Fibroblast of lung (primary cell): Measurements from ENCODE around the gene WNT5B. TPM values are rescaled to one million over a fixed set of nuclear protein-coding genes. Genes with fewer than 3 reads are reported as not detected.
A peak's percentile ranks its signal among the peaks of the same experiment; 100 is the strongest.

Source experiments
- DNase-seq, 2 donors: peaks; one replicate each; pipeline versions ENCODE4 v3.0.0 to v3.0.0-alpha.2; 2010; ENCODE audit warnings: low read depth in 2 of 2
- H2AFZ ChIP-seq: 2 replicates; pipeline ENCODE4 v1.5.1; 2012; ENCODE audit warnings: low read length, control low read depth, inconsistent platforms
- H3K27ac ChIP-seq: 2 replicates; pipeline ENCODE4 v1.5.1; 2011; ENCODE audit warnings: low read length, control low read depth; ENCODE audit not compliant: insufficient read depth
- H3K27me3 ChIP-seq: 2 replicates; pipeline ENCODE4 v1.5.1; 2011; ENCODE audit warnings: mild to moderate bottlenecking, low read length; ENCODE audit not compliant: control insufficient read depth, insufficient read depth
- H3K36me3 ChIP-seq: 2 replicates; pipeline ENCODE4 v1.5.1; 2011; ENCODE audit warnings: low read length; ENCODE audit not compliant: control insufficient read depth, insufficient read depth
- H3K4me1 ChIP-seq: 2 replicates; pipeline ENCODE4 v1.5.1; 2011; ENCODE audit warnings: low read length; ENCODE audit not compliant: control insufficient read depth, insufficient read depth; ENCODE audit errors: extremely low read depth
- H3K4me2 ChIP-seq: 2 replicates; pipeline ENCODE4 v1.5.1; 2011; ENCODE audit warnings: low read length, control low read depth; ENCODE audit not compliant: insufficient read depth; ENCODE audit errors: extremely low read depth
- H3K4me3 ChIP-seq, 4 experiments: fragments of 200-600 bp in 1 of 4; sonication (generic) in 1 of 4; replicated peaks in 1 of 4; 2 replicates each; pipeline ENCODE4 v1.5.1; 2011 to 2016; ENCODE audit warnings: low read length in 4 of 4, low read depth in 3 of 4, mild to moderate bottlenecking in 3 of 4, control low read depth in 2 of 4, inconsistent platforms in 1 of 4, mixed read lengths in 1 of 4; ENCODE audit not compliant: insufficient read depth in 1 of 4; ENCODE audit errors: control extremely low read depth in 1 of 4
- H3K79me2 ChIP-seq: 2 replicates; pipeline ENCODE4 v1.5.1; 2012; ENCODE audit warnings: mild to moderate bottlenecking, low read length, inconsistent platforms; ENCODE audit not compliant: control insufficient read depth, insufficient read depth
- H3K9ac ChIP-seq: 2 replicates; pipeline ENCODE4 v1.5.1; 2011; ENCODE audit warnings: mild to moderate bottlenecking, low read length, control low read depth; ENCODE audit not compliant: insufficient read depth
- H3K9me3 ChIP-seq: 2 replicates; pipeline ENCODE4 v1.5.1; 2012; ENCODE audit warnings: low read depth, low read length; ENCODE audit not compliant: control insufficient read depth, insufficient read depth
- H4K20me1 ChIP-seq: 2 replicates; pipeline ENCODE4 v1.5.1; 2011; ENCODE audit warnings: low read length; ENCODE audit not compliant: control insufficient read depth, insufficient read depth; ENCODE audit errors: extremely low read depth
- EZH2 ChIP-seq: IDR thresholded peaks from 2 replicates; pipeline ENCODE4 v1.5.1; 2012; ENCODE audit warnings: low read length, control low read depth, mild to moderate bottlenecking; ENCODE audit errors: missing control alignments
- polyA plus RNA-seq, 2 donors: library from polyadenylated mRNA; depleted of rRNA in 1 of 2; stranded (reverse) in 1 of 2; unstranded in 1 of 2; fragments of >200 nt; gene quantifications; 2 replicates each; pipeline ENCODE4 v1.2.1, GENCODE V29; 2011 to 2012; ENCODE audit warnings: missing spikeins in 1 of 2
- total RNA-seq: library from RNA; depleted of rRNA; stranded (reverse); fragments of >200 nt; gene quantifications from 2 replicates; pipeline ENCODE4 v1.2.1, GENCODE V29; 2014
- TF ChIP-seq, protein P1 (sequence below), 2 donors: IDR thresholded peaks in 1 of 2; conservative IDR thresholded peaks in 1 of 2; 1 replicate in 1 of 2; 2 replicates in 1 of 2; pipeline ENCODE4 v1.5.1; 2011 to 2012; ENCODE audit warnings: low read length in 2 of 2, control low read depth in 1 of 2, inconsistent platforms in 1 of 2, low read depth in 1 of 2, mild to moderate bottlenecking in 1 of 2

The WNT5B gene
- total and polyA plus RNA-seq, 2 donors (not counting 1 experiment from before 2014, with no cell fraction given), result 46.9 to 105 TPM

- Histone ChIP-seq H3K9me3 (no peaks in the 10 kb centered on the region), H3K27ac (no peak overlapping the region), H3K4me3 (no peak overlapping the region), H4K20me1 (no peaks in the 10 kb centered on the region), H3K79me2 (peaks cover 74% of the 10 kb centered on the region), H2AFZ (no peak overlapping the region), H3K27me3 (no peaks in the 10 kb centered on the region), H3K4me1 (peaks cover 18% of the 10 kb centered on the region), H3K9ac (no peak overlapping the region), H3K36me3 (no peaks in the 10 kb centered on the region), H3K4me2 (no peak overlapping the region)
- DNase-seq, result no peak
- TF ChIP-seq, protein P1, sequence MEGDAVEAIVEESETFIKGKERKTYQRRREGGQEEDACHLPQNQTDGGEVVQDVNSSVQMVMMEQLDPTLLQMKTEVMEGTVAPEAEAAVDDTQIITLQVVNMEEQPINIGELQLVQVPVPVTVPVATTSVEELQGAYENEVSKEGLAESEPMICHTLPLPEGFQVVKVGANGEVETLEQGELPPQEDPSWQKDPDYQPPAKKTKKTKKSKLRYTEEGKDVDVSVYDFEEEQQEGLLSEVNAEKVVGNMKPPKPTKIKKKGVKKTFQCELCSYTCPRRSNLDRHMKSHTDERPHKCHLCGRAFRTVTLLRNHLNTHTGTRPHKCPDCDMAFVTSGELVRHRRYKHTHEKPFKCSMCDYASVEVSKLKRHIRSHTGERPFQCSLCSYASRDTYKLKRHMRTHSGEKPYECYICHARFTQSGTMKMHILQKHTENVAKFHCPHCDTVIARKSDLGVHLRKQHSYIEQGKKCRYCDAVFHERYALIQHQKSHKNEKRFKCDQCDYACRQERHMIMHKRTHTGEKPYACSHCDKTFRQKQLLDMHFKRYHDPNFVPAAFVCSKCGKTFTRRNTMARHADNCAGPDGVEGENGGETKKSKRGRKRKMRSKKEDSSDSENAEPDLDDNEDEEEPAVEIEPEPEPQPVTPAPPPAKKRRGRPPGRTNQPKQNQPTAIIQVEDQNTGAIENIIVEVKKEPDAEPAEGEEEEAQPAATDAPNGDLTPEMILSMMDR (conservative IDR thresholded peaks at IDR 0.05 in 1 of 2, IDR thresholded peaks at IDR 0.05 in 1 of 2; ENCODE audit: low read depth in 1 of 2, low read length in 2 of 2), result no peak
- no peak for TF ChIP-seq EZH2
Observed at GRCh38 chr12:1584326-1584725, 44.7 kb upstream of the WNT5B start.

- Histone ChIP-seq H4K20me1 (peaks cover 2% of the 10 kb centered on the region), H3K9ac (no peak overlapping the region), H3K4me2 (peak overlapping the region; percentile 52), H3K36me3 (peaks cover 2% of the 10 kb centered on the region), H2AFZ (no peak overlapping the region), H3K27me3 (no peaks in the 10 kb centered on the region), H3K79me2 (peaks cover 79% of the 10 kb centered on the region), H3K4me3 (no peak overlapping the region), H3K27ac (peak overlapping the region; percentile 6), H3K4me1 (peaks cover 12% of the 10 kb centered on the region), H3K9me3 (no peaks in the 10 kb centered on the region)
- TF ChIP-seq EZH2, result no peak
- TF ChIP-seq, protein P1 (conservative IDR thresholded peaks at IDR 0.05 in 1 of 2, IDR thresholded peaks at IDR 0.05 in 1 of 2; ENCODE audit: low read depth in 1 of 2, low read length in 2 of 2), result no peak
- no peak for DNase-seq
Observed at GRCh38 chr12:1587927-1588574, 41.0 kb upstream of the WNT5B start.

DNA sequence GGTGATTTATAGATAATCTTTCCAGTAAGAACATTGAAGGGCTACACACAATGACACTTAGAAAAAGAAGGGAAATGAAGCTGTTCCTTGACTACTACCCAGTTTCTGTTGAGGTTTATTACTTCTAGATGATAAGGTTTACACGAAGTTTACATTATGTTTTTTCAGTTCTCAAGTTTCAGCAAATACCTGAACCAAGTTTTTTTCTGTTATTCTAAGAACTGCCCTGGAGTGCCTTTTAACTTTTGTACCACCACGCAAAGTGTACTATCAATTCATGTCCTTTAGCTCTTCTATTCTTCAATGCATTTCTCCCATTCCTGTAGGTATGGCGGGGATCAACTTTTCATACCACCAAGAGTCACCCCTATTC is 40.5 kb upstream of the WNT5B start:
- H3K9ac ChIP-seq, result no peak overlapping the region
- no peak overlapping the region for H3K27ac ChIP-seq
- no peak for TF ChIP-seq EZH2
- TF ChIP-seq, protein P1 (conservative IDR thresholded peaks at IDR 0.05 in 1 of 2, IDR thresholded peaks at IDR 0.05 in 1 of 2; ENCODE audit: low read depth in 1 of 2, low read length in 2 of 2), result no peak
- H3K4me3 ChIP-seq, result no peak overlapping the region
- no peak for DNase-seq
- peaks cover 16% of the 10 kb centered on the region for H3K4me1 ChIP-seq
- no peak overlapping the region for H2AFZ ChIP-seq
- peaks cover 83% of the 10 kb centered on the region for H3K79me2 ChIP-seq
- peaks cover 2% of the 10 kb centered on the region for H3K36me3 ChIP-seq
- H3K4me2 ChIP-seq, result no peak overlapping the region
- H3K27me3 ChIP-seq, result no peaks in the 10 kb centered on the region
- H3K9me3 ChIP-seq, result no peaks in the 10 kb centered on the region
- peaks cover 2% of the 10 kb centered on the region for H4K20me1 ChIP-seq
